ENCODE results near the gene EXOSC7. TPM values are rescaled to one million over a fixed set of nuclear protein-coding genes. Genes with fewer than 3 reads are reported as not detected.
"Not testable (repeated sequence)": the region's sequence is repeated elsewhere in the genome, so short reads cannot be mapped to it uniquely, and the experiment has no call there.

The EXOSC7 gene
- polyA plus RNA-seq, 1 donor from 2014 or later: 87.5 TPM

DNA sequence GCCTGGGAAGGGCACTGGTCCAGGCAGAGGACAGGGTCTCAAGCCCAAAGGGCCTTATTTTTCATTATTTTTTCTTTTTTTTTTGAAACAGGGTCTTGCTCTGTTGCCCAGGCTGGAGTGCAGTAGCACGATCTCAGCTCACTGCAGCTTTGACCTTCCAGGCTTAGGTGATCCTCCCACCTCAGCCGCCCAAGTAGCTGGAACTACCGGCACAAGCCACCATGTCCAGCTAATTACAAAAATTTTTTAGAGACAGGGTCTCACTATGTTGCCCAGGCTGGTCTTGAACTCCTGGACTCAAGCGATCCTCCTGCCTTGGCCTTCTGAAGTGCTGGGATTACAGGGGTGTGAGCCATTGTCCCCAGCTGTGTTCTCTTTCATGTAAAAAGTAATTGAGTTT is 26.3 kb upstream of the EXOSC7 start:
- H3K27me3 ChIP-seq (ENCODE audit: insufficient read depth, low read depth, low read length); H3K9me3 ChIP-seq (ENCODE audit: low read length); H2AFZ ChIP-seq (ENCODE audit: low read depth, low read length); H4K20me1 ChIP-seq (ENCODE audit: insufficient read depth); H3K4me2 ChIP-seq (ENCODE audit: low read length); H3K9me2 ChIP-seq (ENCODE audit: insufficient read depth, low read length); H3K79me2 ChIP-seq (replicated peaks; ENCODE audit: insufficient read depth, low read length); H3K4me3 ChIP-seq (ENCODE audit: low read length); H3K27ac ChIP-seq (ENCODE audit: low read length); H3K9ac ChIP-seq (ENCODE audit: low read length); H3F3A ChIP-seq (ENCODE audit: insufficient read depth, low read length, poor library complexity, severe bottlenecking); H3K36me3 ChIP-seq (ENCODE audit: insufficient read depth, low read length): not testable (repeated sequence)

DNA sequence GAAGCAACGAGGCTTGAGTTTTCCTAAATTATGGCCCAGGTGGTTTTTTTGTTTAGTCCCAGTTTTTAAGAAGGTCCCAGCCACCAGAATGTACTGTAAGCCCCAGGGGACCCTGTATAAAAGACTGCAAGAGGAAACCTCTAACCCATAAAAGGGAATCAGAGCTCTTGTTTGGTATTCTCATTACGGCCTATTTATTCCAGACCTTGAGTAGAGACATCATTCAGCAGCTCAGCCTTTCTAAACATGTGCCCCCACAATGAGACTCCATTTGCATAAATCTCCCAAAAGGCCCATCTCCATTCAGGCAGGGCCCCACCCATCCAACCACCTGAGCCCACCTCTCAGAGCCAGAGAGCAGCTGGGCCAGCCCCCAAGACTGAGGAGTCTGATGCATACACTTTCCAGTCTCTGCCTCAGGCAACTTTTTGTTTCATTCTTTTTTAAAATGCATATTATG is 25.7 kb upstream of the EXOSC7 start:
- no peak overlapping the region for H2AFZ ChIP-seq (ENCODE audit: low read depth, low read length)
- no peaks in the 10 kb centered on the region for H3K36me3 ChIP-seq (ENCODE audit: insufficient read depth, low read length)
- no peak for TF ChIP-seq MXI1 (conservative IDR thresholded peaks at IDR 0.05; ENCODE audit: poor library complexity, severe bottlenecking)
- TF ChIP-seq RAD21 (conservative IDR thresholded peaks at IDR 0.05): no peak
- TF ChIP-seq, protein P1, sequence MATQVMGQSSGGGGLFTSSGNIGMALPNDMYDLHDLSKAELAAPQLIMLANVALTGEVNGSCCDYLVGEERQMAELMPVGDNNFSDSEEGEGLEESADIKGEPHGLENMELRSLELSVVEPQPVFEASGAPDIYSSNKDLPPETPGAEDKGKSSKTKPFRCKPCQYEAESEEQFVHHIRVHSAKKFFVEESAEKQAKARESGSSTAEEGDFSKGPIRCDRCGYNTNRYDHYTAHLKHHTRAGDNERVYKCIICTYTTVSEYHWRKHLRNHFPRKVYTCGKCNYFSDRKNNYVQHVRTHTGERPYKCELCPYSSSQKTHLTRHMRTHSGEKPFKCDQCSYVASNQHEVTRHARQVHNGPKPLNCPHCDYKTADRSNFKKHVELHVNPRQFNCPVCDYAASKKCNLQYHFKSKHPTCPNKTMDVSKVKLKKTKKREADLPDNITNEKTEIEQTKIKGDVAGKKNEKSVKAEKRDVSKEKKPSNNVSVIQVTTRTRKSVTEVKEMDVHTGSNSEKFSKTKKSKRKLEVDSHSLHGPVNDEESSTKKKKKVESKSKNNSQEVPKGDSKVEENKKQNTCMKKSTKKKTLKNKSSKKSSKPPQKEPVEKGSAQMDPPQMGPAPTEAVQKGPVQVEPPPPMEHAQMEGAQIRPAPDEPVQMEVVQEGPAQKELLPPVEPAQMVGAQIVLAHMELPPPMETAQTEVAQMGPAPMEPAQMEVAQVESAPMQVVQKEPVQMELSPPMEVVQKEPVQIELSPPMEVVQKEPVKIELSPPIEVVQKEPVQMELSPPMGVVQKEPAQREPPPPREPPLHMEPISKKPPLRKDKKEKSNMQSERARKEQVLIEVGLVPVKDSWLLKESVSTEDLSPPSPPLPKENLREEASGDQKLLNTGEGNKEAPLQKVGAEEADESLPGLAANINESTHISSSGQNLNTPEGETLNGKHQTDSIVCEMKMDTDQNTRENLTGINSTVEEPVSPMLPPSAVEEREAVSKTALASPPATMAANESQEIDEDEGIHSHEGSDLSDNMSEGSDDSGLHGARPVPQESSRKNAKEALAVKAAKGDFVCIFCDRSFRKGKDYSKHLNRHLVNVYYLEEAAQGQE (IDR thresholded peaks at IDR 0.05; ENCODE audit: borderline replicate concordance): no peak
- no peak for TF ChIP-seq EP300 (conservative IDR thresholded peaks at IDR 0.05; ENCODE audit: poor library complexity, severe bottlenecking)
- TF ChIP-seq EZH2 (IDR thresholded peaks at IDR 0.05; ENCODE audit: borderline replicate concordance, insufficient read depth, low read length, poor library complexity, severe bottlenecking): no peak
- TF ChIP-seq POLR2AphosphoS5 (IDR thresholded peaks at IDR 0.05): no peak
- no peak for TF ChIP-seq SMC3 (conservative IDR thresholded peaks at IDR 0.05; ENCODE audit: poor library complexity)
- TF ChIP-seq TAF1 (IDR thresholded peaks at IDR 0.05; ENCODE audit: low read depth): no peak
- TF ChIP-seq, protein P2, sequence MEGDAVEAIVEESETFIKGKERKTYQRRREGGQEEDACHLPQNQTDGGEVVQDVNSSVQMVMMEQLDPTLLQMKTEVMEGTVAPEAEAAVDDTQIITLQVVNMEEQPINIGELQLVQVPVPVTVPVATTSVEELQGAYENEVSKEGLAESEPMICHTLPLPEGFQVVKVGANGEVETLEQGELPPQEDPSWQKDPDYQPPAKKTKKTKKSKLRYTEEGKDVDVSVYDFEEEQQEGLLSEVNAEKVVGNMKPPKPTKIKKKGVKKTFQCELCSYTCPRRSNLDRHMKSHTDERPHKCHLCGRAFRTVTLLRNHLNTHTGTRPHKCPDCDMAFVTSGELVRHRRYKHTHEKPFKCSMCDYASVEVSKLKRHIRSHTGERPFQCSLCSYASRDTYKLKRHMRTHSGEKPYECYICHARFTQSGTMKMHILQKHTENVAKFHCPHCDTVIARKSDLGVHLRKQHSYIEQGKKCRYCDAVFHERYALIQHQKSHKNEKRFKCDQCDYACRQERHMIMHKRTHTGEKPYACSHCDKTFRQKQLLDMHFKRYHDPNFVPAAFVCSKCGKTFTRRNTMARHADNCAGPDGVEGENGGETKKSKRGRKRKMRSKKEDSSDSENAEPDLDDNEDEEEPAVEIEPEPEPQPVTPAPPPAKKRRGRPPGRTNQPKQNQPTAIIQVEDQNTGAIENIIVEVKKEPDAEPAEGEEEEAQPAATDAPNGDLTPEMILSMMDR (IDR thresholded peaks at IDR 0.05; ENCODE audit: poor library complexity, severe bottlenecking): no peak
- H3K27me3 ChIP-seq (ENCODE audit: insufficient read depth, low read depth, low read length): no peaks in the 10 kb centered on the region
- no peaks in the 10 kb centered on the region for H3F3A ChIP-seq (ENCODE audit: insufficient read depth, low read length, poor library complexity, severe bottlenecking)
- H3K9ac ChIP-seq (ENCODE audit: low read length): no peak overlapping the region
- no peaks in the 10 kb centered on the region for H3K79me2 ChIP-seq (replicated peaks; ENCODE audit: insufficient read depth, low read length)
- H3K4me2 ChIP-seq (ENCODE audit: low read length): no peak overlapping the region
- H3K4me3 ChIP-seq (ENCODE audit: low read length): no peak overlapping the region
- H3K9me3 ChIP-seq (ENCODE audit: low read length): no peaks in the 10 kb centered on the region
- H4K20me1 ChIP-seq (ENCODE audit: insufficient read depth): no peaks in the 10 kb centered on the region
- H3K27ac ChIP-seq (ENCODE audit: low read length): no peak overlapping the region
- no peaks in the 10 kb centered on the region for H3K9me2 ChIP-seq (ENCODE audit: insufficient read depth, low read length)

DNA sequence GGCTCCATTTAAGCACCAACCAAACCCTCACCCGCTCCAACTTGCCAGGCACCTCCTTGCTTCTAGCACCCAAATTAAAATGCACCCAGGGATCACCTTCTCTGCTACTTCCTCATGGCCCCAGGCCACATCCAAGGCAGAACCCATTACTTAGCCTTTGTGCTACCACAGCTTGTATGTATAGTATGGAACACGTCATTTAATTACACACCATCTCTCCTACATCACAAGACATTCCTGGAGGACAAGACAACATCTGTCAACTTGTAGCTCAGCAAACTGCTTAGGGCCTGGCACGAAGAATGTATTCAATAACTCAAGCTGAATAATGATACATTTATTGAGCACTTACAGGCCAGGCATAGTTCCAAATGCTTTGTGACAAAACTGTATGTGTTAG is 23.4 kb upstream of the EXOSC7 start:
- H3K9me3 ChIP-seq (ENCODE audit: low read length): no peaks in the 10 kb centered on the region
- H2AFZ ChIP-seq (ENCODE audit: low read depth, low read length): no peak overlapping the region

More for the DNA sequence above, 23.4 kb upstream of the EXOSC7 start:
- H3K4me2 ChIP-seq (ENCODE audit: low read length): no peak overlapping the region
- no peaks in the 10 kb centered on the region for H3F3A ChIP-seq (ENCODE audit: insufficient read depth, low read length, poor library complexity, severe bottlenecking)
- TF ChIP-seq RAD21 (conservative IDR thresholded peaks at IDR 0.05) (no peak), POLR2AphosphoS5 (IDR thresholded peaks at IDR 0.05) (no peak), MXI1 (conservative IDR thresholded peaks at IDR 0.05; ENCODE audit: poor library complexity, severe bottlenecking) (no peak), SMC3 (conservative IDR thresholded peaks at IDR 0.05; ENCODE audit: poor library complexity) (no peak), TAF1 (IDR thresholded peaks at IDR 0.05; ENCODE audit: low read depth) (no peak), EZH2 (IDR thresholded peaks at IDR 0.05; ENCODE audit: borderline replicate concordance, insufficient read depth, low read length, poor library complexity, severe bottlenecking) (no peak), EP300 (conservative IDR thresholded peaks at IDR 0.05; ENCODE audit: poor library complexity, severe bottlenecking) (no peak)
- TF ChIP-seq, protein P1 (IDR thresholded peaks at IDR 0.05; ENCODE audit: borderline replicate concordance): no peak
- TF ChIP-seq, protein P2 (IDR thresholded peaks at IDR 0.05; ENCODE audit: poor library complexity, severe bottlenecking): no peak
- H3K36me3 ChIP-seq (ENCODE audit: insufficient read depth, low read length): no peaks in the 10 kb centered on the region
- H3K9me2 ChIP-seq (ENCODE audit: insufficient read depth, low read length): no peaks in the 10 kb centered on the region
- no peaks in the 10 kb centered on the region for H3K79me2 ChIP-seq (replicated peaks; ENCODE audit: insufficient read depth, low read length)
- H3K4me3 ChIP-seq (ENCODE audit: low read length): no peak overlapping the region
- H3K9ac ChIP-seq (ENCODE audit: low read length): no peak overlapping the region
- H4K20me1 ChIP-seq (ENCODE audit: insufficient read depth): no peaks in the 10 kb centered on the region
- no peaks in the 10 kb centered on the region for H3K27me3 ChIP-seq (ENCODE audit: insufficient read depth, low read depth, low read length)
- no peak overlapping the region for H3K27ac ChIP-seq (ENCODE audit: low read length)
